GM21723 (cell line): ENCODE measurements around the gene CGN.

ENCODE experiments used
- ATAC-seq: cut with Tn5 transposase; IDR thresholded peaks from one replicate; pipeline ENCODE4 v1.9.1; 2021; ENCODE audit warnings: mild to moderate bottlenecking, moderate library complexity; ENCODE audit not compliant: unreplicated experiment

CGN gene

DNA sequence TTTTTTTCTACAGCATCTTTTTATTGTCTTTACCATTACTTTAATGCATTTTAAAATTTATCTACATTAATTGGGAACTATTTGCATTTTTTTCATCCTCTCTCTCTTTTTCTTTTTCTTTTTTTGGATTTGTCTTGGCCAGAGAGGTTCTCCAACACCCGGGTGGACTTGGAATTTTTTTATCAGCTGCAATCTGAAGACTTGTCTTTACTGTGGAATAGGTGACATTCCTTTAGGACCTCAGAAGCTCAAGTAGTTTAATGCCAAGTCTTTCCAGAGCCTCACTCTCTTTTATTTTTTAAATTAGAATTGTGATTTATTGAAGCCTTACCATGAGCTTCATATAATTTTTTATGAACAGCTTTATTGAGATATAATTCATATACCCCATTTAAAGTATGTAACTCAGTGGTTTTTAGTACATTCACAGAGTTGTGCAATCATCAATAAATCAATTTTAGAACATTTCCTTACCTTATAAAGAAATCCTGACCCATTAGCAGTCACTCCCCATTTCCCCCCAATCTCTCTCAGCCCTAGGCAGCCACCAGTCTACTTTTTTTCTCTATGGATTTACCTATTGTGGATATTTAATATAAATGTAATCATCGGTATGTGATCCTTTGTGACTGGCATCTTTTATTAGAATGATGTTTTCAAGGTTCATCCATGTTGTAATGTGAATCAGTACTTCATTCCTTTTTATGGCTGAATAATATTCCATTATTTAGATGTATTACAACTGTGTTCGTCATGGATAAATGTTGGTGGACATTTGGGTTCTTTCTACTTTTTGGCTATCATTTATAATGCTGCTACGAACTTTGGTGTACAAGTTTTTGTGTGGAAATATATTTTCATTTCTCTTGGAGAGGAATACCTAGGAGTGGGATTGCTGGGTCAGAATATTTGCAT lies 35.1 kb downstream of the CGN start:
- no peak for ATAC-seq

DNA sequence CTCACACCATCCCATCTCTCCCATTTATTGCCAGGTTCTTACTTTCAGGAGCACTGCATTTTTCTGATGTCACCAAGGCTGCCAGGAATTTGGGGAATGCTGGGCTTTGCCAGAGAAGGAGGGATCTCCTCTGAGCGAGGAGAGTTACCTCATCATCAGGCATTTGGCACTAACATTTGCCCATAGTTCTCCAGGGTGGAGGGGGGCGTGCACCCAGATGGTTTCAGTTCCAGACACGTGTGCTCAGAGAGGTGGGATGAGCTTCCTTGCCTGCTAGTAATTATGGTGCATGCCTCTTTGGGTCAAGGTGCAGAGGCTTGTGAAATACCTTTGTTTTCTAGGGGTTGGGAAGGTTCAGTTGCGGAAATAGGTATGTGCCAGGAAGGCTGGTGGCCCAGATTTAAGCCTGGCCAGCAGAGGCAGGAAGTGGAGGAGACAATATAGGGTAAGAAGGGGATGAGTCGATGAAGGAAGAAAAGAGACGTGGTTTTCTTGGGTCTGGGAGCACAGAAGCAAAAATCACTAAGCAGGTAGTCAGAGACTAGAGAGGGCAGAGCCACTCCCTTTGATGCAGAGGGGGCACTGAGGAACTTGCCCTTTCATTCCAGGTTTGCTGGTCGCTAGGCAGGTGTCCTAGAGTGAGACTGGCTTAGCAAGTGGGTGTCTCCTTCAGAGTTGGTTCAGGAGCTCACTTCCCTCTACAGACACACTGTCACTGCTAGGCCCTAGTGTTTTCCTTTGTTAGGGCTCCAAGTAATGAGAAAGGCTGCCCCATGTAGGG lies 36.1 kb downstream of the CGN start:
- ATAC-seq, result no peak

- ATAC-seq, result no peak
Measured at GRCh38 chr1:151547900-151548230, 36.7 kb downstream of the CGN start.

DNA sequence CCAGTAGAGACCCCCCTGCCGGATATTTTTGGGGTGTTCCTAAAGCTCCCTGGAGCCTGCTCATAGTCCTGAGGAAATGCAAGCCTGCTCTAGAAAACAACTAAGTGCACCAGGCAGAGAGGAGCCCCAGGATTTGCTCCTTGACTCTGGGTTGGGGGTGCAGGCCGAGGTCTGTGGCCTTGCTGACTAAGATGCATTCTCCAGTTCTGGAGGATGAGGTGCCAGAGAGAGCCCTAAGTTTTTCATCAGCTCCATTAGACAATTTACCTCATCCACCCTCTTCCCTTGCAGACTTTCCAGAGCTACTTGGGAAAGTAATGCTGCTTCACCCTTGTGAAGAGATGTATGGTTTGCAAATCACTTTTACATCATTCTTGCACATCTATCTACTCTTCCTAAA lies 38.0 kb downstream of the CGN start:
- no peak for ATAC-seq

DNA sequence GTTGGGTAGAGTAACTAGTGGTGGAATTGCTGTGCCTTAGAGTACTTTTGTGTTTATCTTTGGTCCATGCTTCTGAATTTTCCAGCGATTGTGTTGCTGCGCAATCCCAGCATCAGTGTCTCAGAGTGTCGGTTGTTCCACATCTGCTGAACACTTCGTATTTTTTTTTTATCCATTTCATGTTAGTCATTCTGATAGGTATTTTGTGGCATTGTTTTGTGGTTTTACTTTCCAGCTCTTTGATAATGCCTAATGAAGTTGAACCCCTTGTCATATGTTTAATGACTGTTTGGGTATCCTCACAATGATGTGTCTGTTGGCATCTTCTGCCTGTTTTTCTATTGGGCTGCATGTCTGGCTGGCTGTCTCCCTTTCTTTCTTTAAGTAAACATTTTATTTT lies 42.5 kb downstream of the CGN start:
- no peak for ATAC-seq

DNA sequence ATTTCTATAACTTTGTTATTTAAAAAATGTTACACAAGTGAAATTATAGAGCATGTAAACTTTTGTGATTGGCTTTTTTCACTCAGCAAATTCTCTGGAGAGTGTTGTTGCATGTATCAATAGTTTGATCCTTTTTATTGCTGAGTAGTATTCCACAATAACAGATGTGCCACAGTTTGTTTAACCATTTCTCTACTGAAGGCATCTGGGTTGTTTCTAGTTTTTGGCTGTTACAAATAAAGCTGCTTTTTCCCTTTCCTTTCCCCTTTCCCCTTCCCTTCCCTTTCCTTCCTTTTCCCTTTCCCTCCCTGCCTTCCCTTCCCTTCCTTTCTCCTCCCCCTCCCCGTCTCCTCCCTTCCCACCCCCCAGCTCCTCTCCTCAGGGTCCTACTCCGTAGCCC lies 44.9 kb downstream of the CGN start:
- no peak for ATAC-seq

GRCh38 chr1:151562661-151563060 lies 51.5 kb downstream of the CGN start:
- ATAC-seq, result no peak

DNA sequence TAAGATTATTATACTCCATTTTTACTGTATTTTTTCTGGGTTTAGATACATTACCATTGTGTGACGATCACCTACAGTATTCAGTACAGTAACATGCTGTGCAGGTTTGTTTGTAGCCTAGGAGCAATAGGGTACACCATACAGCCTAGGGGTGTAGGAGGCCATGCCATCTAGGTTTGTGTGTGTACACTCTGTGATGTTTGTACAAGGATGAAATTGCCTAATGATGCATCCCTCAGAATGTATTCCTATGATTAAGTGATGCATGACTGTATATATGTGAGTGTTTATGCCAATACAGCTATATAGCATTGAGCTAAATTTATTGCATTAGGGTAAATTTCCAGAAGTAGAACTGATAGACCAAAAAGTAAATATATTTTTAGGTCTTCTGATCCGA lies 52.2 kb downstream of the CGN start:
- ATAC-seq, result no peak

GRCh38 chr1:151565502-151566189 lies 54.5 kb downstream of the CGN start:
- no peak for ATAC-seq

- no peak for ATAC-seq
Measured at GRCh38 chr1:151568626-151569088, 57.5 kb downstream of the CGN start.

DNA sequence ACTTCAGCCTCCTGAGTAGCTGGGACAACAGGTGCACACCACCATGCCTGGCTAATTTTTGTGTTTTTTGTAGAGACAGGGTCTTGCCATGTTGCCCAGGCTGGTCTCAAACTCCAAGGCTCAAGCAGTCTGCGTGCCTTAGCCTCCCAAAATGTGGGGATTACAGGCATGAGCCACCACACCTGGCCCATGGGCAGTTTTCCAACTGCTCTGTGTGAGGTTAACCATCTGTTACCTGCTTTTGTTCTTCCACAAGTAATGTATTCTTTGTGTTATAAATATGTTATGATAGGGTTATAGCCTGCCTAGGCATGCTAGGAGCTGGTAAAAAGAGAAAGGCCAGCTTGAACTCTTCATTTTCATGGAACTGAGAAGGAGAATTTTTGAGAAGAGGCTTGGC lies 59.6 kb downstream of the CGN start:
- ATAC-seq, result no peak

DNA sequence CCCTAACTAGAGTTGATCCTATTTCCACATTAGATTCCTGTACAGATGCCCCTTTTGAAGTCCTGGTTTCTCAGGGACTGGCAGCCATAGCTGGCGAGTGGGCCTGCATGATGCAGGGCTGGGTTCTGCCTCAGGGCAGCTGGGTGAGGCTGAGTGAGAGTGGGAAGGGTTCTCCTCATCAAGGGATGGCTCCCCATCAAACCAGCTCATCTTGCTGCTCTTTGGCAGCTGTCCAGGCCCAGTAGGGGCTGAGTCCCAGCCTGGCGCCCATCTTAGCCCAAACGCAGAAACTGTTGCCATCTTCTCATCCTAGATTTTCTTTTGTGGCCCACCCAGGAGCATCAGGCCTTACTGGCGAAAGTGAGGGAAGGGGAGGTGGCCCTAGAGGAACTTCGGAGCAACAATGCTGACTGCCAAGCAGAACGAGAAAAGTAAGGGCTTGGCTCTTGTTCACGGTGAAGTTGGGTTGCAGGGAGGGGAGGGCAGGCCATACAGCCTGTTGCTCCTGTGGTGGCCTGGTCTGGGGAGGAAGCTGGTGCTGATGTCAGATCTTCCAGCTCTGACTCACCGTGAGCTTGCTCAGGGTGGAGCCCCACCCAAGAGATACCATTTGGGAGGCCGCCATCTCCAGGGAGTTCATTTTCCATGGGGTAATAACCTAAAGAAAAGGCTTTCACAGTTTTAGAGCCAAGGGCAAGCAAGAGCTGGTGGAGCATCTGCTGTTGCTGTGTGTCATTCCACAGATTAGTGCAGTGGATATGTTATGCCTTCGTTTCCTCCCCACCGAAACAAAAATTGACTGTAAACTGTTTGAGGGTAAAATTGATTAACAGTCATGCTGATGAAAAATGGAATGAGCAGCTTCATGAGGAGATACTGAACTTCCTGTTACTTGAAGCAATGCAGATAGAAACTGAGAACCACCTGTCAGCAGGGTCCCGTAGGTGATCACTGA lies 63.7 kb downstream of the CGN start:
- ATAC-seq, result no peak

- ATAC-seq, result no peak
Measured at GRCh38 chr1:151577173-151577572, 66.0 kb downstream of the CGN start.

DNA sequence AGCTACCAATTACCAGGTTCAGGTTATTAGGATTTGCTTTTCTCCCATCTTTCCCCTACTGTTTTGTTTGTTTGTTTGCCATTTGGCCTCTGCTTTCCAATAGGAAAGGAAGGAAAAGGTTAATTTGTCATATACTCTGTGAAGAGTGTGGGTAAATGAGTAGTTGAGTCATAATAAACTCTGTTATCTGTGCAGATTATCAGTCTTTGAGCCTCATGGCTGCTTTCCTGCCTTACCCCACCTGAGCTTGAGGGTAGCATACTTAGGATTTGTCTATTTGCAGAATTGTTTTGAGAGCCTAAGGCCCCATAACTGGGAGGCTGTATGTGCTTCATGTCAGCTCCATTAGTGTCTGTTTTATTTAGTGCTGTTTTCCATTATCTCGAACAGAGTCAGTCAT lies 67.8 kb downstream of the CGN start:
- no peak for ATAC-seq

- ATAC-seq, result no peak
Measured at GRCh38 chr1:151579436-151580225, 68.4 kb downstream of the CGN start.

DNA sequence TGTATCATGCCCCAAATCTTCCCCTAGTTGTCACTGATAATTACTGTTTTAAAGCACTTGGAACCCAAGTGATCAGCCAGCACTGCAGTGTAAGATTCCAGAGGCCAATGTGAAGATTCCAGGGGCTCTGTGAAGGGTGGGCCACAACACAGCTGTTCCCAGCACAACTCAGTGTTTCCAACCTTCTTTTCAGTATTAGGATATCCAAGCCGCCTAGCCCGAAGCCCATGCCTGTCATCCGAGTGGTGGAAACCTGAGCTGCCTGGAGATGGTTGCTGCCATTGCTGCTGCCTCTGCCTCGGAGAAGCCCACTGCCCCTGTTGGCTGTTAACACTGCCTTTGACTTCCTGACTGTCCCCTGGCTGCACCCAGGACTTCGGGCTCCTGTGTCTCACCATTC lies 70.3 kb downstream of the CGN start:
- ATAC-seq, result no peak

- no peak for ATAC-seq
Measured at GRCh38 chr1:151581921-151582320, 70.7 kb downstream of the CGN start.

GRCh38 chr1:151583796-151584195 lies 72.6 kb downstream of the CGN start:
- no peak for ATAC-seq

DNA sequence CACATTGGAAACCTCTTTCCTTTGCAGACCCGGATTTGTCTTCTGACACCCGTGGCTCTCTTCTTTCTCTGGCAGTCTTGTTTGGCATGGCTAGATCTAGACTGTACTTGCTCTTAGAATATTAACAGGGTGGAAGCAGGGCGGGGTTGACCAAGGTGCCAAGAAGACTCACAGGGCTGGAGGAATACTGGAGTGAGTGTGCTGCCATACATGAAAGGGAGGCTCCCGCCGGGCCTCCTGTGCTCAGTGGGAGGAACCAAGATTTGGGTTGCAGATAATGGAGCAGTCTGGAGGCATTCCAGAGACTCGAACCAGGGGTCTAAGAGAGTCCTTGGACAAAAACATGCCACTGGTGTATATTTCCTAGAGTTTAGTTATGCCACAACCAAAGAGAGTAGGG lies 73.1 kb downstream of the CGN start:
- ATAC-seq, result no peak

GRCh38 chr1:151584780-151585179 lies 73.6 kb downstream of the CGN start:
- ATAC-seq, result no peak
